ENCODE data around the gene SEPTIN14. TPM values are rescaled to one million over a fixed set of nuclear protein-coding genes. Genes with fewer than 3 reads are reported as not detected.
A peak's percentile ranks its signal among the peaks of the same experiment; 100 is the strongest.
"Not testable (repeated sequence)": the region's sequence is repeated elsewhere in the genome, so short reads cannot be mapped to it uniquely, and the experiment has no call there.

Gene SEPTIN14
- not detected for polyA plus RNA-seq (2013)

- H3K36me3 ChIP-seq (ENCODE audit: control insufficient read depth in 4 of 4, insufficient read depth in 4 of 4, low read length in 3 of 4); POLR2A ChIA-PET; H3K4me1 ChIP-seq (ENCODE audit: control extremely low read depth in 1 of 4, control insufficient read depth in 4 of 4, insufficient read depth in 4 of 4, low read length in 3 of 4); DNase-seq; H3K9me3 ChIP-seq (ENCODE audit: control extremely low read depth in 1 of 5, control insufficient read depth in 4 of 5, insufficient read depth in 2 of 5, low read depth in 1 of 5, low read length in 4 of 5); H3K27ac ChIP-seq (ENCODE audit: insufficient read depth in 1 of 2, low read depth in 1 of 2, low read length in 2 of 2, poor library complexity in 1 of 2, severe bottlenecking in 2 of 2); H3K27me3 ChIP-seq (replicated peaks in 2 of 5; ENCODE audit: control insufficient read depth in 4 of 5, insufficient read depth in 5 of 5, low read length in 4 of 5); H3K4me3 ChIP-seq (ENCODE audit: control insufficient read depth in 1 of 7, extremely low read depth in 1 of 7, insufficient read depth in 4 of 7, low read depth in 2 of 7, low read length in 6 of 7); CTCF ChIA-PET: not testable (repeated sequence)
- 89% methylated on average over 1 of the region's 2 CpGs for WGBS (ENCODE audit: insufficient coverage)
These were observed at the start of gene SEPTIN14 for GRCh38 chr7:55862652-55863051. Gene SEPTIN14 (minus strand): TSS chr7:55862752. CDS start chr7:55861996, 756 bp downstream.

- CTCF ChIA-PET, result no interaction called here
- H3K27me3 ChIP-seq (replicated peaks in 2 of 5; ENCODE audit: control insufficient read depth in 4 of 5, insufficient read depth in 5 of 5, low read length in 4 of 5), result no peaks in the 10 kb centered on the region
- peaks cover 0 to 15% (median 6%) of the 10 kb centered on the region in 4 experiments for H3K36me3 ChIP-seq (ENCODE audit: control insufficient read depth in 4 of 4, insufficient read depth in 4 of 4, low read length in 3 of 4)
- DNase-seq, result no peak
- peaks cover 0 to 5% (median 2%) of the 10 kb centered on the region in 5 experiments for H3K9me3 ChIP-seq (ENCODE audit: control extremely low read depth in 1 of 5, control insufficient read depth in 4 of 5, insufficient read depth in 2 of 5, low read depth in 1 of 5, low read length in 4 of 5)
- POLR2A ChIA-PET, result no interaction called here
- no peaks in the 10 kb centered on the region for H3K4me1 ChIP-seq (ENCODE audit: control extremely low read depth in 1 of 4, control insufficient read depth in 4 of 4, insufficient read depth in 4 of 4, low read length in 3 of 4)
- no peak overlapping the region for H3K4me3 ChIP-seq (ENCODE audit: control insufficient read depth in 1 of 7, extremely low read depth in 1 of 7, insufficient read depth in 4 of 7, low read depth in 2 of 7, low read length in 6 of 7)
- WGBS (ENCODE audit: insufficient coverage), result 100% methylated on average over 2 of the region's 8 CpGs
- no peak overlapping the region for H3K27ac ChIP-seq (ENCODE audit: insufficient read depth in 1 of 2, low read depth in 1 of 2, low read length in 2 of 2, poor library complexity in 1 of 2, severe bottlenecking in 2 of 2)
These were observed 41.6 kb upstream of the SEPTIN14 start for GRCh38 chr7:55903985-55904759.

- 100% methylated on average over 1 of the region's 1 CpG for WGBS (ENCODE audit: insufficient coverage)
- DNase-seq, result peak in 1 of 3 donors; percentile 22
- H3K27me3 ChIP-seq (replicated peaks in 2 of 5; ENCODE audit: control insufficient read depth in 4 of 5, insufficient read depth in 5 of 5, low read length in 4 of 5); CTCF ChIA-PET; H3K27ac ChIP-seq (ENCODE audit: insufficient read depth in 1 of 2, low read depth in 1 of 2, low read length in 2 of 2, poor library complexity in 1 of 2, severe bottlenecking in 2 of 2); H3K36me3 ChIP-seq (ENCODE audit: control insufficient read depth in 4 of 4, insufficient read depth in 4 of 4, low read length in 3 of 4); POLR2A ChIA-PET; H3K4me1 ChIP-seq (ENCODE audit: control extremely low read depth in 1 of 4, control insufficient read depth in 4 of 4, insufficient read depth in 4 of 4, low read length in 3 of 4); H3K4me3 ChIP-seq (ENCODE audit: control insufficient read depth in 1 of 7, extremely low read depth in 1 of 7, insufficient read depth in 4 of 7, low read depth in 2 of 7, low read length in 6 of 7): not testable (repeated sequence)
- peaks cover 0 to 10% (median 4%) of the 10 kb centered on the region in 5 experiments for H3K9me3 ChIP-seq (ENCODE audit: control extremely low read depth in 1 of 5, control insufficient read depth in 4 of 5, insufficient read depth in 2 of 5, low read depth in 1 of 5, low read length in 4 of 5)
These were observed 38.5 kb upstream of the SEPTIN14 start for GRCh38 chr7:55901059-55901458.

GRCh38 chr7:55898287-55898686 is 35.7 kb upstream of the SEPTIN14 start:
- WGBS (ENCODE audit: insufficient coverage), result 70% methylated on average over 2 of the region's 4 CpGs
- ChIA-PET CTCF (no interaction called here), POLR2A (no interaction called here)

GRCh38 chr7:55895021-55895420 is 32.5 kb upstream of the SEPTIN14 start:
- H3K4me3 ChIP-seq (ENCODE audit: control insufficient read depth in 1 of 7, extremely low read depth in 1 of 7, insufficient read depth in 4 of 7, low read depth in 2 of 7, low read length in 6 of 7), result no peak overlapping the region
- ChIA-PET POLR2A (no interaction called here), CTCF (no interaction called here)
- H3K27ac ChIP-seq (ENCODE audit: insufficient read depth in 1 of 2, low read depth in 1 of 2, low read length in 2 of 2, poor library complexity in 1 of 2, severe bottlenecking in 2 of 2), result no peak overlapping the region
- H3K27me3 ChIP-seq (replicated peaks in 2 of 5; ENCODE audit: control insufficient read depth in 4 of 5, insufficient read depth in 5 of 5, low read length in 4 of 5), result no peaks in the 10 kb centered on the region
- peaks cover 0 to 2% (median 0%) of the 10 kb centered on the region in 4 experiments for H3K4me1 ChIP-seq (ENCODE audit: control extremely low read depth in 1 of 4, control insufficient read depth in 4 of 4, insufficient read depth in 4 of 4, low read length in 3 of 4)
- H3K9me3 ChIP-seq (ENCODE audit: control extremely low read depth in 1 of 5, control insufficient read depth in 4 of 5, insufficient read depth in 2 of 5, low read depth in 1 of 5, low read length in 4 of 5), result peaks cover 0 to 13% (median 4%) of the 10 kb centered on the region in 5 experiments
- no peak for DNase-seq
- 100% methylated on average over 1 of the region's 4 CpGs for WGBS (ENCODE audit: insufficient coverage)
- peaks cover 0 to 7% (median under 1%) of the 10 kb centered on the region in 4 experiments for H3K36me3 ChIP-seq (ENCODE audit: control insufficient read depth in 4 of 4, insufficient read depth in 4 of 4, low read length in 3 of 4)

More at GRCh38 chr7:55898287-55898686, 35.7 kb upstream of the SEPTIN14 start:
- no peaks in the 10 kb centered on the region for H3K27me3 ChIP-seq (replicated peaks in 2 of 5; ENCODE audit: control insufficient read depth in 4 of 5, insufficient read depth in 5 of 5, low read length in 4 of 5)
- H3K4me3 ChIP-seq (ENCODE audit: control insufficient read depth in 1 of 7, extremely low read depth in 1 of 7, insufficient read depth in 4 of 7, low read depth in 2 of 7, low read length in 6 of 7), result no peak overlapping the region
- peaks cover 0 to 13% (median 4%) of the 10 kb centered on the region in 5 experiments for H3K9me3 ChIP-seq (ENCODE audit: control extremely low read depth in 1 of 5, control insufficient read depth in 4 of 5, insufficient read depth in 2 of 5, low read depth in 1 of 5, low read length in 4 of 5)
- H3K36me3 ChIP-seq (ENCODE audit: control insufficient read depth in 4 of 4, insufficient read depth in 4 of 4, low read length in 3 of 4), result peaks cover 0 to 12% (median under 1%) of the 10 kb centered on the region in 4 experiments
- peaks cover 0 to 2% (median 0%) of the 10 kb centered on the region in 4 experiments for H3K4me1 ChIP-seq (ENCODE audit: control extremely low read depth in 1 of 4, control insufficient read depth in 4 of 4, insufficient read depth in 4 of 4, low read length in 3 of 4)
- no peak for DNase-seq
- no peak overlapping the region for H3K27ac ChIP-seq (ENCODE audit: insufficient read depth in 1 of 2, low read depth in 1 of 2, low read length in 2 of 2, poor library complexity in 1 of 2, severe bottlenecking in 2 of 2)

- Histone ChIP-seq H3K27ac (ENCODE audit: insufficient read depth in 1 of 2, low read depth in 1 of 2, low read length in 2 of 2, poor library complexity in 1 of 2, severe bottlenecking in 2 of 2) (no peak overlapping the region), H3K27me3 (replicated peaks in 2 of 5; ENCODE audit: control insufficient read depth in 4 of 5, insufficient read depth in 5 of 5, low read length in 4 of 5) (no peaks in the 10 kb centered on the region), H3K9me3 (ENCODE audit: control extremely low read depth in 1 of 5, control insufficient read depth in 4 of 5, insufficient read depth in 2 of 5, low read depth in 1 of 5, low read length in 4 of 5) (peaks cover 0 to 13% (median 4%) of the 10 kb centered on the region in 5 experiments), H3K4me3 (ENCODE audit: control insufficient read depth in 1 of 7, extremely low read depth in 1 of 7, insufficient read depth in 4 of 7, low read depth in 2 of 7, low read length in 6 of 7) (no peak overlapping the region), H3K4me1 (ENCODE audit: control extremely low read depth in 1 of 4, control insufficient read depth in 4 of 4, insufficient read depth in 4 of 4, low read length in 3 of 4) (peaks cover 0 to 2% (median 0%) of the 10 kb centered on the region in 4 experiments), H3K36me3 (ENCODE audit: control insufficient read depth in 4 of 4, insufficient read depth in 4 of 4, low read length in 3 of 4) (peaks cover 0 to 7% (median under 1%) of the 10 kb centered on the region in 4 experiments)
- DNase-seq, result no peak
- CTCF ChIA-PET, result no interaction called here
- POLR2A ChIA-PET, result no interaction called here
These were observed 31.4 kb upstream of the SEPTIN14 start for GRCh38 chr7:55893940-55894339.

GRCh38 chr7:55888378-55888777 is 25.8 kb upstream of the SEPTIN14 start:
- POLR2A ChIA-PET; H3K27me3 ChIP-seq (replicated peaks in 2 of 5; ENCODE audit: control insufficient read depth in 4 of 5, insufficient read depth in 5 of 5, low read length in 4 of 5); H3K36me3 ChIP-seq (ENCODE audit: control insufficient read depth in 4 of 4, insufficient read depth in 4 of 4, low read length in 3 of 4); CTCF ChIA-PET; DNase-seq; H3K4me1 ChIP-seq (ENCODE audit: control extremely low read depth in 1 of 4, control insufficient read depth in 4 of 4, insufficient read depth in 4 of 4, low read length in 3 of 4); H3K27ac ChIP-seq (ENCODE audit: insufficient read depth in 1 of 2, low read depth in 1 of 2, low read length in 2 of 2, poor library complexity in 1 of 2, severe bottlenecking in 2 of 2); H3K9me3 ChIP-seq (ENCODE audit: control extremely low read depth in 1 of 5, control insufficient read depth in 4 of 5, insufficient read depth in 2 of 5, low read depth in 1 of 5, low read length in 4 of 5): not testable (repeated sequence)
- WGBS (ENCODE audit: insufficient coverage), result 92% methylated on average over 6 of the region's 10 CpGs
- H3K4me3 ChIP-seq (ENCODE audit: control insufficient read depth in 1 of 7, extremely low read depth in 1 of 7, insufficient read depth in 4 of 7, low read depth in 2 of 7, low read length in 6 of 7), result peak overlapping the region in 5 of 7 experiments; percentile 68 to 89 (median 79)

All from common myeloid progenitor, CD34-positive (primary cell).